MM.1S (cell line): ENCODE measurements around the gene CYP4A22.
"Not testable (repeated sequence)": the region's sequence is repeated elsewhere in the genome, so short reads cannot be mapped to it uniquely, and the experiment has no call there.

Source experiments
- DNase-seq: peaks from one replicate; pipeline ENCODE4 v3.0.0-alpha.2; 2015
- H2AFZ ChIP-seq: fragments of 300-600 bp; sonication (generic); 2 replicates; pipeline ENCODE4 v1.6.0; 2016; ENCODE audit warnings: antibody characterized with exemption, low read length
- H3F3A ChIP-seq: fragments of 300-600 bp; sonication (generic); 2 replicates; pipeline ENCODE4 v1.6.1; 2016; ENCODE audit warnings: mild to moderate bottlenecking, antibody characterized with exemption, low read length, moderate library complexity, mixed read lengths; ENCODE audit not compliant: insufficient read depth
- H3K27ac ChIP-seq: fragments of 300-600 bp; sonication (generic); 2 replicates; pipeline ENCODE4 v1.5.1; 2016; ENCODE audit warnings: mild to moderate bottlenecking, low read length
- H3K27me3 ChIP-seq: fragments of 300-600 bp; sonication (generic); replicated peaks from 2 replicates; pipeline ENCODE4 v1.6.0; 2016; ENCODE audit warnings: low read length; ENCODE audit not compliant: insufficient read depth
- H3K36me3 ChIP-seq: fragments of 300-600 bp; sonication (generic); replicated peaks from 2 replicates; pipeline ENCODE4 v1.6.1; 2016; ENCODE audit warnings: mild to moderate bottlenecking, low read length, mixed read lengths; ENCODE audit not compliant: insufficient read depth
- H3K4me1 ChIP-seq: fragments of 300-600 bp; sonication (generic); 2 replicates; pipeline ENCODE4 v1.6.1; 2016; ENCODE audit warnings: low read length, mixed read lengths
- H3K4me2 ChIP-seq: fragments of 300-600 bp; sonication (generic); 2 replicates; pipeline ENCODE4 v1.6.0; 2016; ENCODE audit warnings: low read depth, low read length
- H3K4me3 ChIP-seq: fragments of 300-600 bp; sonication (generic); 2 replicates; pipeline ENCODE4 v1.5.1; 2016; ENCODE audit warnings: low read length, mixed read lengths
- H3K79me2 ChIP-seq: fragments of 300-600 bp; sonication (generic); 2 replicates; pipeline ENCODE4 v1.6.1; 2016; ENCODE audit warnings: mixed run types, low read length, mixed read lengths
- H3K9ac ChIP-seq: fragments of 300-600 bp; sonication (generic); 2 replicates; pipeline ENCODE4 v1.6.1; 2016; ENCODE audit warnings: low read length, mixed read lengths
- H3K9me2 ChIP-seq: fragments of 300-600 bp; sonication (generic); replicated peaks from 2 replicates; pipeline ENCODE4 v1.6.1; 2016; ENCODE audit warnings: mild to moderate bottlenecking, low read length, mixed read lengths; ENCODE audit not compliant: insufficient read depth
- H3K9me3 ChIP-seq: fragments of 300-600 bp; sonication (generic); replicated peaks from 2 replicates; pipeline ENCODE4 v1.6.1; 2016; ENCODE audit warnings: mild to moderate bottlenecking, low read length, mixed read lengths; ENCODE audit not compliant: insufficient read depth
- H4K20me1 ChIP-seq: fragments of 300-600 bp; sonication (generic); 2 replicates; pipeline ENCODE4 v1.6.1; 2016; ENCODE audit warnings: mild to moderate bottlenecking, low read length, moderate library complexity, mixed read lengths; ENCODE audit not compliant: insufficient read depth
- EZH2 ChIP-seq: fragments of 300-600 bp; sonication (generic); optimal IDR thresholded peaks from 2 replicates; pipeline ENCODE3; 2017; ENCODE audit warnings: low read depth, mild to moderate bottlenecking, antibody characterized with exemption, low read length, mixed read lengths
- EZH2phosphoT487 ChIP-seq: fragments of 300-600 bp; sonication (generic); IDR thresholded peaks from 2 replicates; pipeline ENCODE4 v1.6.1; 2018; ENCODE audit warnings: antibody characterized with exemption, low read length
- TF ChIP-seq, protein P1 (sequence below): fragments of 300-600 bp; sonication (generic); IDR thresholded peaks from 2 replicates; pipeline ENCODE4 v1.5.1; 2016; ENCODE audit warnings: antibody characterized with exemption, low read length, mixed read lengths

CYP4A22 gene

DNA sequence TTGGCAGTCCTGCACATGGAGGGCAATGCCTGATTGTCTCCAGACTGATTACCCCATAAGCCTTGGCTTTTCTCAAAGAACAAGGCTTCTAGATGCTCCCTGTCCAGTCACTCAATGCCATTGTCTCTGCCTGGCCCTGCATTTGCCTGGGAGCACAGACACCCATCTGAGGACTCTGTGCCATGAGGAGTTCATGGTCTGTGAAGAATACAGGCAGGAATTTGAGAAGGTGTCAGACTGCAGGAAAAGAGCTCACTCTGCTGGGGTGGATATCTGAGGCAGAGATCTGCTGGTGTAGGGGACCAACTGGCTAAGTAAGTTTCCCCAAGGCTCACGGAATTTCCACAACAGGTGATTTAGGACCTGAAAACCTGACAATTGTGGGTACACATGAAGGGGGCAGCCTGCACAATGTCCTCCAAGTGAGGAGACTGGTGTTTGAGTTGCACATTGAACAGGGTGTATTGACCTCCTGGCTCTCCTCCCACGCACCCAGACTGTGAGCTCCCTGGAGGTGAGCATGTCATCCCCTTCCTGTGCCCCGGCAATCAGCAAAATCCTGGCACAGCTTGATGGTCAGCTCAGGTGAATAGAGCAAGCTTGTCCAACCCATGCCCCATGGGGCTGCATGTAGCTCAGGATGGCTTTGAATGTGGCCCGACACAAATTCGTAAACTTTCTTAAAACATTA lies 829 bp downstream of the CYP4A22 start:
- no peaks in the 10 kb centered on the region for H3F3A ChIP-seq
- TF ChIP-seq EZH2 (no peak), EZH2phosphoT487 (no peak)
- TF ChIP-seq, protein P1, sequence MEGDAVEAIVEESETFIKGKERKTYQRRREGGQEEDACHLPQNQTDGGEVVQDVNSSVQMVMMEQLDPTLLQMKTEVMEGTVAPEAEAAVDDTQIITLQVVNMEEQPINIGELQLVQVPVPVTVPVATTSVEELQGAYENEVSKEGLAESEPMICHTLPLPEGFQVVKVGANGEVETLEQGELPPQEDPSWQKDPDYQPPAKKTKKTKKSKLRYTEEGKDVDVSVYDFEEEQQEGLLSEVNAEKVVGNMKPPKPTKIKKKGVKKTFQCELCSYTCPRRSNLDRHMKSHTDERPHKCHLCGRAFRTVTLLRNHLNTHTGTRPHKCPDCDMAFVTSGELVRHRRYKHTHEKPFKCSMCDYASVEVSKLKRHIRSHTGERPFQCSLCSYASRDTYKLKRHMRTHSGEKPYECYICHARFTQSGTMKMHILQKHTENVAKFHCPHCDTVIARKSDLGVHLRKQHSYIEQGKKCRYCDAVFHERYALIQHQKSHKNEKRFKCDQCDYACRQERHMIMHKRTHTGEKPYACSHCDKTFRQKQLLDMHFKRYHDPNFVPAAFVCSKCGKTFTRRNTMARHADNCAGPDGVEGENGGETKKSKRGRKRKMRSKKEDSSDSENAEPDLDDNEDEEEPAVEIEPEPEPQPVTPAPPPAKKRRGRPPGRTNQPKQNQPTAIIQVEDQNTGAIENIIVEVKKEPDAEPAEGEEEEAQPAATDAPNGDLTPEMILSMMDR, result no peak
- no peak overlapping the region for H3K4me2 ChIP-seq

DNA sequence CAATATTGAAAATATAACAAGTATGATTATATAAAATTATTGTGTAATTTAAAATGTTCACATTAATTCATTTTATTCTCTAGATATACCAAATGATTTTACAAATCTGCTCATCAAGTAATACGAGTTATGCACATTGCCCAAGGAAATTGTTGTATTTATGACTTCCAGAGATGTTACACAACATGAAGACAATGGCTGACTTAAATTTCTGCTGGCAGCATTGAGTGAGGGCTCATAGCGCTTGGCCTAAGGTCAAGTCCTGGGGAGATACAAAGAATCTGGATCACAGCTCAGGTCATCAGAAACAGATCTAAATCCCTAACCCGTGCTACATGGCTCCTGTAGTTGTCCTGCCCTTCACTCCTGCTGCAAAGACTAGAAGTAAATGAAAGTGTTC lies 3.1 kb downstream of the CYP4A22 start:
- not testable (repeated sequence) for H3K27ac ChIP-seq, H3K9me2 ChIP-seq, H3K4me1 ChIP-seq, H3K79me2 ChIP-seq, H3K4me2 ChIP-seq, DNase-seq, H4K20me1 ChIP-seq, H2AFZ ChIP-seq, H3K9me3 ChIP-seq, H3F3A ChIP-seq, H3K36me3 ChIP-seq, H3K27me3 ChIP-seq, H3K9ac ChIP-seq, H3K4me3 ChIP-seq

More for the DNA sequence above, 829 bp downstream of the CYP4A22 start:
- H3K27ac ChIP-seq, result no peak overlapping the region
- no peaks in the 10 kb centered on the region for H3K79me2 ChIP-seq
- no peaks in the 10 kb centered on the region for H3K27me3 ChIP-seq
- DNase-seq, result no peak
- H3K9ac ChIP-seq, result no peak overlapping the region
- no peak overlapping the region for H2AFZ ChIP-seq
- H3K4me1 ChIP-seq, result no peaks in the 10 kb centered on the region
- H3K36me3 ChIP-seq, result no peaks in the 10 kb centered on the region
- no peaks in the 10 kb centered on the region for H3K9me2 ChIP-seq
- no peaks in the 10 kb centered on the region for H3K9me3 ChIP-seq
- no peak overlapping the region for H3K4me3 ChIP-seq
- no peaks in the 10 kb centered on the region for H4K20me1 ChIP-seq

- not testable (repeated sequence) for H3K9me2 ChIP-seq, H3K9ac ChIP-seq, H3K79me2 ChIP-seq, H3K9me3 ChIP-seq, H3K4me1 ChIP-seq, H3K4me3 ChIP-seq, H3K4me2 ChIP-seq, H4K20me1 ChIP-seq, H3F3A ChIP-seq, H2AFZ ChIP-seq, H3K27ac ChIP-seq, H3K27me3 ChIP-seq, DNase-seq, H3K36me3 ChIP-seq
- TF ChIP-seq, protein P1, result peak; percentile 33
These were observed 6.4 kb downstream of the CYP4A22 start for GRCh38 chr1:47143654-47144053.

- H3K4me3 ChIP-seq, H3K27me3 ChIP-seq, H3K36me3 ChIP-seq, H3K9ac ChIP-seq, H2AFZ ChIP-seq, H3F3A ChIP-seq, H3K79me2 ChIP-seq, H3K4me2 ChIP-seq, H3K9me2 ChIP-seq, H4K20me1 ChIP-seq, DNase-seq, H3K9me3 ChIP-seq, H3K4me1 ChIP-seq, H3K27ac ChIP-seq: not testable (repeated sequence)
These were observed 9.3 kb downstream of the CYP4A22 start for GRCh38 chr1:47146495-47146894.
